BJ (cell line): ENCODE results near the gene CDH2. TPM values are rescaled to one million over a fixed set of nuclear protein-coding genes. Genes with fewer than 3 reads are reported as not detected.

ENCODE experiments used
- CTCF ChIA-PET: fragments of 350-600 bp; formaldehyde crosslinking; extraction: SDS; loops from one replicate; lab custom pipeline; 2021; ENCODE audit warnings: antibody characterized with exemption, inconsistent platforms; lab: Yijun Ruan, JAX
- POLR2A ChIA-PET: fragments of 300-600 bp; sonication (Branson Sonifier 250); formaldehyde crosslinking; extraction: SDS; loops from one replicate; lab custom pipeline; 2021; ENCODE audit warnings: antibody characterized with exemption; lab: Charles Lee
- DNase-seq: peaks from one replicate; pipeline ENCODE4 v3.0.0-alpha.2; 2011; ENCODE audit warnings: low read depth
- H3K27me3 ChIP-seq: 2 replicates; pipeline ENCODE4 v1.6.0; 2011; ENCODE audit warnings: low read length; ENCODE audit not compliant: control insufficient read depth, insufficient read depth
- H3K36me3 ChIP-seq: 2 replicates; pipeline ENCODE4 v1.5.1; 2011; ENCODE audit warnings: low read length; ENCODE audit not compliant: control insufficient read depth, insufficient read depth
- H3K4me3 ChIP-seq: 2 replicates; pipeline ENCODE4 v1.5.1; 2011; ENCODE audit warnings: low read depth, mild to moderate bottlenecking, control low read depth, low read length
- polyA plus RNA-seq: library from polyadenylated mRNA; depleted of rRNA; stranded (reverse); fragments of >200 nt; gene quantifications from 2 replicates; pipeline ENCODE4 v1.2.3, GENCODE V29; 2011
- TF ChIP-seq, protein P1 (sequence below): IDR thresholded peaks from 2 replicates; pipeline ENCODE4 v1.5.1; 2011; ENCODE audit warnings: low read depth, mild to moderate bottlenecking, control low read depth, inconsistent platforms, low read length, moderate library complexity; ENCODE audit not compliant: insufficient read depth

Gene CDH2
- polyA plus RNA-seq, 1 experiment, result 180 TPM

GRCh38 chr18:28080876-28081300, 96.0 kb downstream of the CDH2 start:
- H3K27me3 ChIP-seq, result no peaks in the 10 kb centered on the region
- TF ChIP-seq, protein P1, sequence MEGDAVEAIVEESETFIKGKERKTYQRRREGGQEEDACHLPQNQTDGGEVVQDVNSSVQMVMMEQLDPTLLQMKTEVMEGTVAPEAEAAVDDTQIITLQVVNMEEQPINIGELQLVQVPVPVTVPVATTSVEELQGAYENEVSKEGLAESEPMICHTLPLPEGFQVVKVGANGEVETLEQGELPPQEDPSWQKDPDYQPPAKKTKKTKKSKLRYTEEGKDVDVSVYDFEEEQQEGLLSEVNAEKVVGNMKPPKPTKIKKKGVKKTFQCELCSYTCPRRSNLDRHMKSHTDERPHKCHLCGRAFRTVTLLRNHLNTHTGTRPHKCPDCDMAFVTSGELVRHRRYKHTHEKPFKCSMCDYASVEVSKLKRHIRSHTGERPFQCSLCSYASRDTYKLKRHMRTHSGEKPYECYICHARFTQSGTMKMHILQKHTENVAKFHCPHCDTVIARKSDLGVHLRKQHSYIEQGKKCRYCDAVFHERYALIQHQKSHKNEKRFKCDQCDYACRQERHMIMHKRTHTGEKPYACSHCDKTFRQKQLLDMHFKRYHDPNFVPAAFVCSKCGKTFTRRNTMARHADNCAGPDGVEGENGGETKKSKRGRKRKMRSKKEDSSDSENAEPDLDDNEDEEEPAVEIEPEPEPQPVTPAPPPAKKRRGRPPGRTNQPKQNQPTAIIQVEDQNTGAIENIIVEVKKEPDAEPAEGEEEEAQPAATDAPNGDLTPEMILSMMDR, result no peak
- ChIA-PET CTCF (interaction anchor here (0.6 to 1.4 kb wide), 3 partner anchors 13 to 699 kb away, joined by 3 to 5 read pairs (median 3); partner anchors contain the start of gene CDH2), POLR2A (no interaction called here)
- no peaks in the 10 kb centered on the region for H3K36me3 ChIP-seq
- no peak for DNase-seq
- no peak overlapping the region for H3K4me3 ChIP-seq

- POLR2A ChIA-PET, result no interaction called here
- Histone ChIP-seq H3K27me3 (no peaks in the 10 kb centered on the region), H3K36me3 (no peaks in the 10 kb centered on the region), H3K4me3 (no peak overlapping the region)
- CTCF ChIA-PET, result no interaction called here
- TF ChIP-seq, protein P1, result no peak
- no peak for DNase-seq
Measured at GRCh38 chr18:28079883-28080282, 97.0 kb downstream of the CDH2 start.

DNA sequence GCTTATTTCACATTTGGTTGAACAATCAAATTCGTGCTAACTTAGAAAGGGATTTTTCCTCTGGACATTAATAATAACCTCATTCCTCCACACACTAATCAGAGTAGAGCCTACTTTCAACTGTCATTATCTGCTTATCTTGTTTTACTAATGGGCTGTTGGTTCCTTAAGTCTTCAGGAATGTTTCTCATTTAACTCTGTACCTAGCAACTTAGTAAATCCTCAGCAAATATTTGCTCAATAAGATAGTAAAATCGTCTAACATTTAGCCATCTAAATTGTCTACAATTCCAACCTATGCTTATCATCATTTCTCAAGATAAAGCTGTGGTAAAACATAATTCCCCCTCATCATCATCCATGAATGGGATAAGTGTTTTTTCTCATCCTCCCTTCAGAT, 98.1 kb downstream of the CDH2 start:
- TF ChIP-seq, protein P1, result no peak
- H3K27me3 ChIP-seq, result no peaks in the 10 kb centered on the region
- CTCF ChIA-PET, result interaction anchor here (1.9 kb wide), 1 partner anchor 11 kb away, joined by 6 read pairs; no protein-coding TSS in a partner anchor
- no peak overlapping the region for H3K4me3 ChIP-seq
- POLR2A ChIA-PET, result no interaction called here
- no peak for DNase-seq
- H3K36me3 ChIP-seq, result no peaks in the 10 kb centered on the region

GRCh38 chr18:28078298-28078697, 98.6 kb downstream of the CDH2 start:
- H3K4me3 ChIP-seq, result no peak overlapping the region
- no peaks in the 10 kb centered on the region for H3K36me3 ChIP-seq
- CTCF ChIA-PET, result interaction anchor here (0.6 to 1.9 kb wide), 3 partner anchors 10 to 149 kb away, joined by 3 to 6 read pairs (median 3); no protein-coding TSS in a partner anchor
- POLR2A ChIA-PET, result no interaction called here
- TF ChIP-seq, protein P1, result no peak
- H3K27me3 ChIP-seq, result no peaks in the 10 kb centered on the region
- no peak for DNase-seq

DNA sequence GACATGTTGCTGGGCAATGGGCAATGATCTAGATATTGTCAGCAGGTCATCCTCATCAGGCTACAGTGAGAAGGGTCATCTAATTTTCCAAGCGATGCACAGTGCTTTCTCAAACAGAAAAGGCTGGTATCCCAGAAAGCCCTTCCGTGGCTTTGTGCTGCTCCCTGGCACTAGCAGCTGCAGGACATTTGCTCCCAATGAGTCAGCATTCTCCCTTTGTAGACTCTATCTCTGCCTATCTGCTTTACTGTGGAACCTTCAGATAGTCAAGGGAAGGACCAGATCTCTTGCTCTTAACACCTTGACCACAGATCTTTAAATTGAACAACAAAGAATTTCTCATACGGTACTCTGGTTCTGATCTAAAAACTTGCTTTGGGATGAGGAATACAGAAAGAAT, 101.4 kb downstream of the CDH2 start:
- H3K27me3 ChIP-seq, result no peaks in the 10 kb centered on the region
- DNase-seq, result no peak
- no peaks in the 10 kb centered on the region; the same call in 1 of the 2 replicates for H3K36me3 ChIP-seq
- H3K4me3 ChIP-seq, result no peak overlapping the region
- POLR2A ChIA-PET, result no interaction called here
- CTCF ChIA-PET, result no interaction called here
- TF ChIP-seq, protein P1, result no peak
